ENCODE results near the gene COPS3.

The COPS3 gene

GRCh38 chr17:17241656-17242055 is 39.4 kb downstream of the COPS3 start:
- H3K27me3 ChIP-seq (ENCODE audit: insufficient read depth, insufficient read length), result no peaks in the 10 kb centered on the region
- no peaks in the 10 kb centered on the region for H3K4me1 ChIP-seq (ENCODE audit: insufficient read depth, insufficient read length)
- no peak for DNase-seq (ENCODE audit: low read depth, low spot score)
- H3K36me3 ChIP-seq (ENCODE audit: insufficient read depth, insufficient read length, low read length), result peaks cover 21% of the 10 kb centered on the region
- no peak overlapping the region for H3K9ac ChIP-seq (ENCODE audit: insufficient read length, low read depth)
- no peaks in the 10 kb centered on the region for H3K9me3 ChIP-seq (ENCODE audit: insufficient read depth, low read length)
- no peak overlapping the region for H3K4me3 ChIP-seq (ENCODE audit: insufficient read length, low read depth)
- no peak for TF ChIP-seq ZNF274 (IDR thresholded peaks at IDR 0.05; ENCODE audit: low read depth, low read length)
- no peak for TF ChIP-seq YY1 (IDR thresholded peaks at IDR 0.05; ENCODE audit: insufficient read depth, insufficient read length)

- DNase-seq (ENCODE audit: low read depth, low spot score), result no peak
- Histone ChIP-seq H3K27me3 (ENCODE audit: insufficient read depth, insufficient read length) (no peaks in the 10 kb centered on the region), H3K36me3 (ENCODE audit: insufficient read depth, insufficient read length, low read length) (peaks cover 9% of the 10 kb centered on the region), H3K4me1 (ENCODE audit: insufficient read depth, insufficient read length) (no peaks in the 10 kb centered on the region), H3K4me3 (ENCODE audit: insufficient read length, low read depth) (no peak overlapping the region), H3K9me3 (ENCODE audit: insufficient read depth, low read length) (no peaks in the 10 kb centered on the region), H3K9ac (ENCODE audit: insufficient read length, low read depth) (no peak overlapping the region)
- TF ChIP-seq ZNF274 (IDR thresholded peaks at IDR 0.05; ENCODE audit: low read depth, low read length) (no peak), YY1 (IDR thresholded peaks at IDR 0.05; ENCODE audit: insufficient read depth, insufficient read length) (no peak), SUZ12 (IDR thresholded peaks at IDR 0.05; ENCODE audit: extremely low read depth, insufficient read depth, insufficient read length) (no peak)
Measured at GRCh38 chr17:17239832-17240231, 41.2 kb downstream of the COPS3 start.

- H3K9me3 ChIP-seq (ENCODE audit: insufficient read depth, low read length), result no peaks in the 10 kb centered on the region
- peaks cover 11% of the 10 kb centered on the region for H3K36me3 ChIP-seq (ENCODE audit: insufficient read depth, insufficient read length, low read length)
- H3K27me3 ChIP-seq (ENCODE audit: insufficient read depth, insufficient read length), result no peaks in the 10 kb centered on the region
- H3K9ac ChIP-seq (ENCODE audit: insufficient read length, low read depth), result peak within 1 kb of the TSS; percentile 91
- H3K4me1 ChIP-seq (ENCODE audit: insufficient read depth, insufficient read length), result no peaks in the 10 kb centered on the region
- H3K4me3 ChIP-seq (ENCODE audit: insufficient read length, low read depth), result peak within 1 kb of the TSS; percentile 67
- DNase-seq (ENCODE audit: low read depth, low spot score), result peak; percentile 55
- TF ChIP-seq YY1 (IDR thresholded peaks at IDR 0.05; ENCODE audit: insufficient read depth, insufficient read length), result no peak
- no peak for TF ChIP-seq SUZ12 (IDR thresholded peaks at IDR 0.05; ENCODE audit: extremely low read depth, insufficient read depth, insufficient read length)
- no peak for TF ChIP-seq ZNF274 (IDR thresholded peaks at IDR 0.05; ENCODE audit: low read depth, low read length)
Measured at GRCh38 chr17:17237026-17237799, 43.8 kb downstream of the COPS3 start, which contains the start of gene FLCN. FLCN (minus strand) TSS chr17:17237168; CDS start chr17:17228137, 9,031 bp downstream.

DNA sequence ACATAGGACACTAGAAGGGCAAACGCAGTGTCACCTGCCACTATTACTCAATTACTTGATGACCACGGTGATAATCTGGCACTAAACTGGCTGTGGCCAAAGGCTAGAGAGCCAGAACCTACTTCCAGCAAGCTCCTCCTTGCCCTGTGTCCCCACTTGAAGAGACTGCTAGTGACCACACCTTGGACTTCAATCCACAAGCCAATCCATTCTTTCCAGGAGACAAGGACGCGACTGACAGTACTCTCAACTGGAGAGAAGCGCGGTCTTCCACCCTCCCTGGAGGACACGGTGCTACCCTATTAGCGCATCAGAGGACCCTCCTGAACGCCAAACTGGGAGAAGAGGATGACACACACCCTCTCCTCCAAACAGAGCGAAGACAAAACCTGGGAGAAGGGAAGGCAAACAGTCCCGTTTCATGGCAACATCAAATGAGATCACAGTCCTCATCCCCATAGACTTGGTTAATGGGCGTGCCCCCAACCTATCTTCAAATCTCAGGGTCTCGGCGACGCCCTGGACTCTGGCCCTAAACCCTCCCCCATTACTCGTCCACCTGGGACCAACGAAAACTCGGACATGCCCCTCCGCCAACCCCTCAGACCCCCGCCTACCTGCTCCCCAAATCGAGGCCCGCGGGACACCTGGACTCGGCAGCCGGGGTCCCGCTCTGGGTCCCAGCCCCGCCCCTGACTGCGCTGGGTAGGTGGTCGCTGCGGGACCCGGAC is 44.6 kb downstream of the COPS3 start:
- no peak for TF ChIP-seq ZNF274 (IDR thresholded peaks at IDR 0.05; ENCODE audit: low read depth, low read length)
- TF ChIP-seq YY1 (IDR thresholded peaks at IDR 0.05; ENCODE audit: insufficient read depth, insufficient read length), result no peak
- TF ChIP-seq SUZ12 (IDR thresholded peaks at IDR 0.05; ENCODE audit: extremely low read depth, insufficient read depth, insufficient read length), result no peak
- Histone ChIP-seq H3K4me1 (ENCODE audit: insufficient read depth, insufficient read length) (no peaks in the 10 kb centered on the region), H3K27me3 (ENCODE audit: insufficient read depth, insufficient read length) (no peaks in the 10 kb centered on the region), H3K4me3 (ENCODE audit: insufficient read length, low read depth) (peak overlapping the region; percentile 67), H3K36me3 (ENCODE audit: insufficient read depth, insufficient read length, low read length) (peaks cover 14% of the 10 kb centered on the region), H3K9me3 (ENCODE audit: insufficient read depth, low read length) (no peaks in the 10 kb centered on the region), H3K9ac (ENCODE audit: insufficient read length, low read depth) (peak overlapping the region; percentile 91)
- DNase-seq (ENCODE audit: low read depth, low spot score), result no peak

DNA sequence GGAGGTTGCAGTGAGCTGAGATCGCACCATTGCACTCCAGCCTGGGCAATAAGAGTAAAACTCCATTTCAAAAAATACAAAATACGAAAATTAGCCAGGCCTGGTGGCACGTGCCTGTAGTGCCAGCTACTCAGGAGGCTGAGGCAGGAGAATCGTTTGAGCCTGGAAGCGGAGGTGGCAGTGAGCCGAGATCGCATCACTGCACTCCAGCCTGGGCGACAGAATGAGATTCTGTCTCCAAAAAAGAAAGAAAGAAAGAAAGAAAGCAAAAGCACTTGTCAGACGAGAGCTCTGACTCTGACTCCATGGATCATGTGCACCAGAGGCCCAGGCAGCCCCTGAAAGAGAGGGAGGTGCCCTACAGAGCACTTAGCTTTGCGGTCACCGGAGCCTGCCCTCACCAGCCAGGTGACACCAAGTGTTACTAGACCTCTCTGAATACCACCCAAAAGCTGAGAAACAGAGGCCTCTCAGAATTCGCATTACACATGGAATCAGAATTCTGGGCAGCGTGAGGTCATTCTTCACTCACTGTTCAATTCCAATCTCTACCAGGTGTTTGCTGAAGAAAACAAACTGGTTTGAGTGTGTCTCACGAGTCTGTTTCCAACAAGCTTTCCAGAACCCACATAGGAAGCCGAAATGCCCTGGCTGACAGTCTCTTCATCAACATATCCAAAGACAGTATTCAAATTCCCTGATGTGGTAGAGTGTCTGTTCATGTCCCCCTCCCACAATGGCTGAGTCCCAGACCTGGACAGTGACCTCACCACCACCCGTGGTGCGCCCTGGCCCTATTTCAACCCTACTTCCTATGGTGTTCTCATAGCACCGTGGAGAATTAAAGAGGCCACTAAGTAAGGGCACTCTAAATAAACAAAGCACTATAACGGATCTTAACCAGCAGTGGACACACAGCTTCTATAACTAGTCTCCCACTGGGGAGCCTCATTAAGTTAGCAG is 45.6 kb downstream of the COPS3 start:
- peak overlapping the region; percentile 91 for H3K9ac ChIP-seq (ENCODE audit: insufficient read length, low read depth)
- no peaks in the 10 kb centered on the region for H3K9me3 ChIP-seq (ENCODE audit: insufficient read depth, low read length)
- no peaks in the 10 kb centered on the region for H3K4me1 ChIP-seq (ENCODE audit: insufficient read depth, insufficient read length)
- no peak for DNase-seq (ENCODE audit: low read depth, low spot score)
- H3K4me3 ChIP-seq (ENCODE audit: insufficient read length, low read depth), result peak overlapping the region; percentile 67
- peaks cover 22% of the 10 kb centered on the region for H3K36me3 ChIP-seq (ENCODE audit: insufficient read depth, insufficient read length, low read length)
- TF ChIP-seq SUZ12 (IDR thresholded peaks at IDR 0.05; ENCODE audit: extremely low read depth, insufficient read depth, insufficient read length) (no peak), YY1 (IDR thresholded peaks at IDR 0.05; ENCODE audit: insufficient read depth, insufficient read length) (no peak), ZNF274 (IDR thresholded peaks at IDR 0.05; ENCODE audit: low read depth, low read length) (no peak)
- no peaks in the 10 kb centered on the region for H3K27me3 ChIP-seq (ENCODE audit: insufficient read depth, insufficient read length)

DNA sequence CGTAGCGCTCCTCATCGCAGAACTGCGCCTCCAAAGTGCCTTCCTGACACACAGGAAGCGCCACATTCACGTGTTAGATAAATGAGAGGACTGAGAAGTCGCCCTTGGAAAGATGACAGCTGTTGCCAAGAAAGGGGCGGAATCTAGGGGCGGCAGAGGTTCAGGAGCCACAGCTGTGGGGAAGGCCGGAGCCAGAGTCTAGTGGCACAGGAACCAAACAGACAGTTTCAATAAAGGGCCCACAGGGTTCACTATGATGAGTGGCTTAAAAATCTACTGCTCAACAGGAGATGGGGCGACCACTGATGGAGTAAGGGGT is 48.8 kb downstream of the COPS3 start:
- TF ChIP-seq YY1 (IDR thresholded peaks at IDR 0.05; ENCODE audit: insufficient read depth, insufficient read length), result no peak
- TF ChIP-seq ZNF274 (IDR thresholded peaks at IDR 0.05; ENCODE audit: low read depth, low read length), result no peak
- TF ChIP-seq SUZ12 (IDR thresholded peaks at IDR 0.05; ENCODE audit: extremely low read depth, insufficient read depth, insufficient read length), result no peak
- no peaks in the 10 kb centered on the region for H3K9me3 ChIP-seq (ENCODE audit: insufficient read depth, low read length)
- H3K36me3 ChIP-seq (ENCODE audit: insufficient read depth, insufficient read length, low read length), result peaks cover 52% of the 10 kb centered on the region
- H3K27me3 ChIP-seq (ENCODE audit: insufficient read depth, insufficient read length), result no peaks in the 10 kb centered on the region
- no peak overlapping the region for H3K9ac ChIP-seq (ENCODE audit: insufficient read length, low read depth)
- H3K4me1 ChIP-seq (ENCODE audit: insufficient read depth, insufficient read length), result no peaks in the 10 kb centered on the region
- H3K4me3 ChIP-seq (ENCODE audit: insufficient read length, low read depth), result no peak overlapping the region
- no peak for DNase-seq (ENCODE audit: low read depth, low spot score)
